CD14-positive monocyte (primary cell): ENCODE measurements around the gene MAST4. TPM values are rescaled to one million over a fixed set of nuclear protein-coding genes. Genes with fewer than 3 reads are reported as not detected.

ENCODE experiments used
- DNase-seq, 3 donors: peaks; one replicate each; pipeline ENCODE4 v3.0.0-alpha.2; 2011 to 2022
- H2AFZ ChIP-seq: 2 replicates; pipeline ENCODE4 v1.6.0; 2012; ENCODE audit warnings: mild to moderate bottlenecking, low read depth, low read length, inconsistent platforms; ENCODE audit not compliant: insufficient read depth, poor library complexity, severe bottlenecking
- H3K27ac ChIP-seq, 2 donors: 1 replicate in 1 of 2; 2 replicates in 1 of 2; pipeline ENCODE4 v1.5.1; 2012 to 2013; ENCODE audit warnings: low read length in 2 of 2, control low read depth in 1 of 2, inconsistent platforms in 1 of 2, low read depth in 1 of 2, mild to moderate bottlenecking in 1 of 2
- H3K27me3 ChIP-seq, 2 donors: one replicate each; pipeline versions ENCODE4 v1.6.0 to v1.6.1; 2011 to 2013; ENCODE audit warnings: low read length in 2 of 2; ENCODE audit not compliant: control insufficient read depth in 2 of 2, insufficient read depth in 2 of 2
- H3K36me3 ChIP-seq, 2 donors: replicated peaks in 1 of 2; 1 replicate in 1 of 2; 2 replicates in 1 of 2; pipeline versions ENCODE4 v1.5.1 to v1.6.1; 2012 to 2013; ENCODE audit warnings: low read length in 2 of 2, control low read depth in 1 of 2, inconsistent platforms in 1 of 2, mild to moderate bottlenecking in 1 of 2; ENCODE audit not compliant: insufficient read depth in 2 of 2, control insufficient read depth in 1 of 2
- H3K4me1 ChIP-seq, 2 donors: 1 replicate in 1 of 2; 2 replicates in 1 of 2; pipeline versions ENCODE4 v1.5.1 to v1.6.1; 2012 to 2013; ENCODE audit warnings: low read length in 2 of 2, control low read depth in 1 of 2, inconsistent platforms in 1 of 2, mild to moderate bottlenecking in 1 of 2, moderate library complexity in 1 of 2; ENCODE audit not compliant: insufficient read depth in 2 of 2, control insufficient read depth in 1 of 2
- H3K4me2 ChIP-seq: replicated peaks from 2 replicates; pipeline ENCODE3; 2012; ENCODE audit warnings: low read length, moderate library complexity, mild to moderate bottlenecking; ENCODE audit not compliant: poor library complexity, severe bottlenecking; ENCODE audit errors: extremely low read depth
- H3K4me3 ChIP-seq, 3 experiments: fragments of 200-600 bp in 1 of 3; sonication (generic) in 1 of 3; replicated peaks in 1 of 3; 1 replicate in 2 of 3; 2 replicates in 1 of 3; pipeline ENCODE4 v1.5.1; 2011 to 2013; ENCODE audit warnings: low read length in 3 of 3, mild to moderate bottlenecking in 3 of 3, control low read depth in 2 of 3, low read depth in 2 of 3, inconsistent platforms in 1 of 3, moderate library complexity in 1 of 3
- H3K79me2 ChIP-seq: 2 replicates; pipeline ENCODE4 v1.6.0; 2012; ENCODE audit warnings: mild to moderate bottlenecking, control low read depth, inconsistent platforms, low read length, moderate library complexity; ENCODE audit not compliant: insufficient read depth
- H3K9ac ChIP-seq: 2 replicates; pipeline ENCODE4 v1.6.0; 2017; ENCODE audit warnings: low read length, mild to moderate bottlenecking; ENCODE audit not compliant: insufficient read depth, poor library complexity, severe bottlenecking
- H3K9me3 ChIP-seq, 2 donors: replicated peaks in 1 of 2; 1 replicate in 1 of 2; 2 replicates in 1 of 2; pipeline versions ENCODE4 v1.5.1 to v1.6.1; 2012 to 2013; ENCODE audit warnings: low read length in 2 of 2, control low read depth in 1 of 2; ENCODE audit not compliant: control insufficient read depth in 1 of 2, insufficient read depth in 1 of 2
- H4K20me1 ChIP-seq: 2 replicates; pipeline ENCODE4 v1.6.0; 2012; ENCODE audit warnings: mild to moderate bottlenecking, low read length, control low read depth, moderate library complexity; ENCODE audit not compliant: insufficient read depth
- H3K27ac Mint-ChIP-seq, 7 donors: one replicate each; pipeline ENCODE4 v1.8.0; 2020; ENCODE audit warnings: mild to moderate bottlenecking in 7 of 7, mixed read lengths in 7 of 7, moderate library complexity in 6 of 7, inconsistent platforms in 2 of 7
- H3K27me3 Mint-ChIP-seq, 3 donors: one replicate each; pipeline ENCODE4 v1.8.0; 2021 to 2022; ENCODE audit warnings: low read depth in 3 of 3, mild to moderate bottlenecking in 3 of 3, mixed read lengths in 3 of 3, moderate library complexity in 3 of 3, inconsistent platforms in 1 of 3
- H3K36me3 Mint-ChIP-seq, 2 donors: one replicate each; pipeline ENCODE4 v1.8.0; 2020; ENCODE audit warnings: mixed read lengths in 2 of 2, inconsistent platforms in 1 of 2, mild to moderate bottlenecking in 1 of 2
- H3K4me1 Mint-ChIP-seq: one replicate; pipeline ENCODE4 v1.8.0; 2020; ENCODE audit warnings: mild to moderate bottlenecking, mixed read lengths
- H3K4me3 Mint-ChIP-seq, 2 donors: one replicate each; pipeline ENCODE4 v1.8.0; 2020; ENCODE audit warnings: mild to moderate bottlenecking in 2 of 2, mixed read lengths in 2 of 2, moderate library complexity in 1 of 2
- H3K9me3 Mint-ChIP-seq, 7 donors: one replicate each; pipeline ENCODE4 v1.8.0; 2020 to 2022; ENCODE audit warnings: mixed read lengths in 7 of 7, mild to moderate bottlenecking in 6 of 7, moderate library complexity in 6 of 7, inconsistent platforms in 2 of 7
- WGBS: methylation state at CpG from one replicate; pipeline ENCODE4 v1.1.5; 2013; ENCODE audit warnings: missing lambda C conversion rate; ENCODE audit not compliant: insufficient coverage; 5-methylcytosine and 5-hydroxymethylcytosine counted together
- intact Hi-C, 2 donors: fragments of 100-400 bp; cut with micrococcal nuclease; formaldehyde crosslinking; loops; one replicate each; pipeline versions ENCODE4 v1.15.0 to v1.15.1; 2023
- polyA plus RNA-seq, 3 donors: library from polyadenylated mRNA; depleted of rRNA in 1 of 3; unstranded in 2 of 3; stranded (reverse) in 1 of 3; fragments of 300-500 nt in 2 of 3; fragments of >200 nt in 1 of 3; fragmentation: Illumina TruSeq in 2 of 3; gene quantifications; 1 replicate in 2 of 3; 2 replicates in 1 of 3; pipeline ENCODE4 v1.2.3, GENCODE V29; 2012 to 2021
- TF ChIP-seq, protein P1 (sequence below): fragments of 200-600 bp; IDR thresholded peaks from one replicate; pipeline ENCODE4 v1.8.0; 2022; ENCODE audit warnings: antibody characterized with exemption, mild to moderate bottlenecking

Gene MAST4
- polyA plus RNA-seq, 3 donors: 0.03 to 0.24 TPM; not detected in 1

DNA sequence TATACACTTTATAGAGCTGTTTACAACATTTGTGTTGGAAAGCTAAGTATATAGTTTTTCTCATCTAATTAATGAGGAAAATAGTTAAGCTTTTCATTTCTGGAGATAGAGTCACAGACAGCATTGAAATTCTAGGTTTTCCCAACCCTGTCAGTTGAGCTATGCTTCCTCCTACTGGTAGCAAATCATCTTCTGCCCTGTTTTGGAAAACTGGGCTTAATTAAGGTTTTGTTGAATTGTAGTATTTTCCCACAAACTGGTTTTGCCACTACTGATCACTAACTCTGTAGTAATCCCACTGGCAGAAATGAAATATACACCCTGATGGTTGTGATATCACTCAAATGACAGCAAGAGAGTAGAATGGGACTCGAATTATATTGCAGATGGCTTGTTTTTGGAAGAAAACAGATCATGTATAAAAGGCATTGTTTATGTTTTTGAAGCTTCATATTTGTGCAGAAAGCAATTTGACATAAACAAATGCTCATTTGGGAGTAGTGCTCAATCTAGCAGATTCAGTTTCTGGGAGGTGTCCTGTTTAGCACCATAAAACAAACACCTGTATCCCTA is 553.8 kb downstream of the MAST4 start:
- intact Hi-C loops: no loop called here
- Histone ChIP-seq H3K4me2 (no peak overlapping the region), H4K20me1 (no peaks in the 10 kb centered on the region), H3K27me3 (no peaks in the 10 kb centered on the region), H3K9me3 (no peaks in the 10 kb centered on the region), H3K27ac (no peak overlapping the region), H3K4me3 (no peak overlapping the region), H3K79me2 (no peaks in the 10 kb centered on the region), H3K36me3 (no peaks in the 10 kb centered on the region), H2AFZ (no peak overlapping the region), H3K9ac (no peak overlapping the region), H3K4me1 (peaks cover 0 to 6% of the 10 kb centered on the region in 2 donors)
- Mint-ChIP-seq H3K9me3 (peaks cover 0 to 3% (median 0%) of the 10 kb centered on the region in 7 donors), H3K27ac (no peak overlapping the region), H3K27me3 (peaks cover 0 to 1% (median 0%) of the 10 kb centered on the region in 3 donors), H3K4me3 (no peak overlapping the region), H3K36me3 (no peaks in the 10 kb centered on the region), H3K4me1 (peaks cover 6% of the 10 kb centered on the region)
- TF ChIP-seq, protein P1, sequence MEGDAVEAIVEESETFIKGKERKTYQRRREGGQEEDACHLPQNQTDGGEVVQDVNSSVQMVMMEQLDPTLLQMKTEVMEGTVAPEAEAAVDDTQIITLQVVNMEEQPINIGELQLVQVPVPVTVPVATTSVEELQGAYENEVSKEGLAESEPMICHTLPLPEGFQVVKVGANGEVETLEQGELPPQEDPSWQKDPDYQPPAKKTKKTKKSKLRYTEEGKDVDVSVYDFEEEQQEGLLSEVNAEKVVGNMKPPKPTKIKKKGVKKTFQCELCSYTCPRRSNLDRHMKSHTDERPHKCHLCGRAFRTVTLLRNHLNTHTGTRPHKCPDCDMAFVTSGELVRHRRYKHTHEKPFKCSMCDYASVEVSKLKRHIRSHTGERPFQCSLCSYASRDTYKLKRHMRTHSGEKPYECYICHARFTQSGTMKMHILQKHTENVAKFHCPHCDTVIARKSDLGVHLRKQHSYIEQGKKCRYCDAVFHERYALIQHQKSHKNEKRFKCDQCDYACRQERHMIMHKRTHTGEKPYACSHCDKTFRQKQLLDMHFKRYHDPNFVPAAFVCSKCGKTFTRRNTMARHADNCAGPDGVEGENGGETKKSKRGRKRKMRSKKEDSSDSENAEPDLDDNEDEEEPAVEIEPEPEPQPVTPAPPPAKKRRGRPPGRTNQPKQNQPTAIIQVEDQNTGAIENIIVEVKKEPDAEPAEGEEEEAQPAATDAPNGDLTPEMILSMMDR: no peak
- 100% methylated on average over 1 of the region's 1 CpG for WGBS
- DNase-seq: no peak

DNA sequence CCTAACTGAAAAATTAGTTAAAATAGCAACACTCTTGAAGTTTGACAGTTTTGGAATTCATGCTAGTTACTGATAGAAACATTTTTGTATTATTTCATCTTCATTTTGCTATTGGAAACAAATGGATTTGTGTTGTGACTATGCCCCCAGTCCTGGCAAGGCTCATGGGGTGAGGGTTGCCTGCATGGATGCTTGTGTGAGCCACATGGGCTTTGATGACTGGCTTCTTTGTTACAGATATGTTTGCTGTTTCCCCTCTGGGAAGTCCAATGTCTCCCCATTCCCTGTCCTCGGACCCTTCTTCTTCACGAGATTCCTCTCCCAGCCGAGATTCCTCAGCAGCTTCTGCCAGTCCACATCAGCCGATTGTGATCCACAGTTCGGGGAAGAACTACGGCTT is 556.2 kb downstream of the MAST4 start:
- Mint-ChIP-seq H3K27ac (no peak overlapping the region), H3K36me3 (no peaks in the 10 kb centered on the region), H3K4me3 (no peak overlapping the region), H3K27me3 (peaks cover 0 to 1% (median 0%) of the 10 kb centered on the region in 3 donors), H3K9me3 (peaks cover 0 to 3% (median 0%) of the 10 kb centered on the region in 7 donors), H3K4me1 (peaks cover 3% of the 10 kb centered on the region)
- intact Hi-C loops: no loop called here
- Histone ChIP-seq H2AFZ (no peak overlapping the region), H4K20me1 (no peaks in the 10 kb centered on the region), H3K27me3 (no peaks in the 10 kb centered on the region), H3K4me3 (no peak overlapping the region), H3K9me3 (no peaks in the 10 kb centered on the region), H3K4me2 (no peak overlapping the region), H3K36me3 (no peaks in the 10 kb centered on the region), H3K9ac (no peak overlapping the region), H3K4me1 (no peaks in the 10 kb centered on the region), H3K79me2 (no peaks in the 10 kb centered on the region), H3K27ac (no peak overlapping the region)
- 96% methylated on average over 6 of the region's 6 CpGs for WGBS
- TF ChIP-seq, protein P1: no peak
- no peak for DNase-seq
